Stimulated activated CD8-positive, alpha-beta memory T cell treated with anti-CD3 and anti-CD28 coated beads, Interleukin-15, amount 100 ng/mL, for 4 hours (primary cell): ENCODE measurements around the gene ALKBH6.

ENCODE experiments used
- DNase-seq, 2 donors: peaks; one replicate each; pipeline ENCODE4 v3.0.0-alpha.2; 2020; ENCODE audit warnings: low read depth in 2 of 2

ALKBH6 gene

DNA sequence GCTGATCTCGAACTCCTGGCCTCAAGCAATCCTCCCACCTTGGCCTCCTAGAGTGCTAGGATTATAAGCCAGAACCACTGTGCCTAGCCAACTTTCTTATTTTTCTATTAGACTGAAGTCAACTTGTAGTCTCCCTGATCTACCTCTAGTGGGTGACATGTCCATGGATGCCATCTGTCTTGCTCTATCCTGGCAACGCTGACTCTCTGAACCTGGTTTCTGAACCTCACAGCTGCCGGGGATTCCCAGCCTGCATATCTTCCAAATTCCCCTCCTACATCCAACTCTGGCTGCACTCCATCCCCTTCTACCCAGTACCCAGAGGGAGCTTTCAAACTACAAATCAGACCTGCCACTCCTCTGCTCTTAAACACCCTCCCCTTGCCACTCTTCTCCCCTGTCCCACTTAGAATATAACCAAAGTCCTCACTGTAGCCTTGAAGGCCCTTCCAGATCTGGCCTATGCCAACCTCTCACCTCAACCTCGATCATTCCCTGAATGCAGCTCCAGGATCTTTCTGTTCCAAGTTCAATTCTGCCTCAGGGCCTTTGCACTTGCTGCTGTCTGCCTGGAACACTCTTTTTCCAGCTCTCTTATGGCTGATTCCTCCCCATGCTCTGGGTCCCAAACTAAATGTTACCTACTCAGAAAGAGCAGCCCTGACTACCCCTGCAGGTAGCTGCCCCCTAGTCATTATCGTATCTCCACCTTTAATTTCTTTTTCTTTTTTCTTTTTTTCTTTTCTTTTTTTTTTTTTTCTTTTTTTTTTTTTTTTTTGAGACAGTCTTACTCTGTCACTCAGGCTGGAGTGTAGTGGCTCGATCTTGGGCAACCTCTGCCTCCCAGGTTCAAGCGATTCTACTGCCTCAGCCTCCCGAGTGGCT lies 16.5 kb upstream of the ALKBH6 start:
- DNase-seq = no peak

DNA sequence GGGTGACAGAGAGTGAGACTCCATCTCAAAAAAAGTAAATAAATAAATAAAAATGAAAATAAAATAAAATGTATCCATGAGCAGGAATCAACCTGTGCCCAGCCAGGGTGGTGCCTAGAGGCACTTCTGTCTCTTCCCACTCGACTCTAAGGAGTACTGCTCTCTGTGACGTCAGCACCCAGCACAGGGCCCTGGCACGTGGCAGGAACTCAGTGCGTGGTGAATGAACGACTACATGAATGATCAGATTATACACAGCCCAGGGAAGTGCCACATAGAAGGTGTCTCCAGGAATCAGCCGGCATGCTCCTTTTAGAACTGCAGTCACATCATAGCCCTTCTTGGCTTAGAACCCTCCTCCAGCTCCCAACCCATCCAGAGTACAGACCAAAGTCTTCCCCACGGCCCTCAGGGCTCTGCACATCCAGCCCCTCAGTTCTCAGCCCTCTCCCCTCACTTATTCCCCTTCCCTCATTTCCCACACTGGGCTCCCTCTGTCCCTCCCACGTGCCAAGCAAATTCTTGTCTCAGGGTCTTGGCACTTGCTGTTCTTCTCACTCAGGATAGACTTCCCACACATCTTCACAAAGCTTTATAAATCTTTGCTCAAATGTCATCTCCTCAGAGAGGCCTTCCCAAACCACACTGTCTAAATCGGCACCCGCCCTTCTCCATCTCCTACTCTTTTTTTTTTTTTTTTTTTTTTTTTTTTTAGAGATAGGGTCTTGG lies 14.5 kb upstream of the ALKBH6 start:
- DNase-seq = no peak

DNA sequence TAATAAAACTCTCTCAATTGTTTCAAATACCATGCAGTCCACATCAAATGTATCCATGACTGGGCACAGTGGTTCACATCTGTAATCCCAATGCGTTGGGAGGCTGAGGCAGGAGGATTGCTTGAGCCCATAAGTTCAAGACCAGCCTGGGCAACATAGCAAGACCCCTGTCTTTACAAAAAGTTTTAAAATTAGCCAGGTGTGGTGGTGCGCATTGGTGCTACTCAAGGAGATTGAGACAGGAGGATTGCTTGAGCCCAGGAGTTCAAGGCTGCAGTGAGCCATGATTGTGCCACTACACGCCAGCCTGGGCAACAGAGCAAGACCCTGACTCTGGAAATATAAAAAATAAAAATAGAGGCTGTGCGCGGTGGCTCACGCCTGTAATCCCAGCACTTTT lies 13.7 kb upstream of the ALKBH6 start:
- no peak for DNase-seq

DNA sequence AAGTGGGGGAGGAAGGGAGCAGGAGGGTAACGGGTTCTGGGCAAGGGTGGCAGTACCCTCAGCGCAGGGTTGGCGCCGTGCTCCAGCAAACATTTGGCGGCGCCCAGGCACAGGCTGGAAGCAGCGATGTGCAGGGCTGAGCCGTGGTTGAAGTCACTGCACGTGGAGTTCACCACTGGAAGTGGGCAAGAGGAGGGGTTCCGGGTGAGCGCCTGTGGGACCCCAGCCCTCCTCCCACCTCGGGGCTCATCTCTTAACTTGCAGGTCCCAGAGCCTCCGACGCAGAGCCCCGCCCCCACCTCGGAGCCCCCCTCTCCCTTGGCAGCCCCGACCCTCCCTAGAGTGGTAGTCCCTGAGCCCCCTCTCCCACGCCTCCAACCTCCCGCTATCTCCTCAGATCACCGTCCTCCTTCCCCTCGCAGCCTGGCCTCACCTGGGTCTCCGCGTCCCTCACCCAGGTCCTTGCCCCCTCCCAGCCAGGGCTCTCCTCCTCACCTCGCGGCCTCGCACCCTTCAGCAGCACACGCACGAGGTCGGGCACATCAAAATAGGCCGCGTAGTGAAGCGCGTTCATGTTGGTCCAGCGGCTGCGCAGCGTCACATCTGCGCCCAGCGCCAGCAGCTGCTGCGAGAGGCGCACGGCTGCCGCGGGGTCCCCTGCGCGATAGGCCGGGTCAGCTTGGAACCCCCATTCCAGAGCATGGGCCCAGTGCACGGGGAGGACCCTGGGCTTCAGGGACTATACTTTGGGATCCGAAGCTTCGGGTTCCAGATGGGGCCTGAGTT lies 12.3 kb upstream of the ALKBH6 start:
- DNase-seq = no peak

DNA sequence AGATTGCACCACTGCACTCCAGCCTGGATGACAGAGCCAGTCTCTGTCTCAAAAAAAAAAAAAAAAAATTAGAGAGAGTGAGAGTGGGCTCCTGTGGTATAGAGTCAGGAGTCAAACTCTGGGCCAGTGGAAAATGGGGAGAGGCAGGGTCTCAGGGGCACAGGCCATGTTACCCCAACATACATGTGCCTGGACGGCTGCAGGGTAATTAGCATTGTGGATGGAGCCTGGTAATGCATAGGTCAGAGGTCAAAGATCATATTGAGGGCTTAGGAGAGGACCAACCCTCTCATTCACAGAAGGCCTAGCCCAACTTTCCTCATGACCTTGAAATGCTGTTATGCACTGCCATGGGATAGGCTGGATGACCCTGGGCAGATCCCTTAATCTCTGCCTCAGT lies 11.5 kb upstream of the ALKBH6 start:
- no peak for DNase-seq

DNA sequence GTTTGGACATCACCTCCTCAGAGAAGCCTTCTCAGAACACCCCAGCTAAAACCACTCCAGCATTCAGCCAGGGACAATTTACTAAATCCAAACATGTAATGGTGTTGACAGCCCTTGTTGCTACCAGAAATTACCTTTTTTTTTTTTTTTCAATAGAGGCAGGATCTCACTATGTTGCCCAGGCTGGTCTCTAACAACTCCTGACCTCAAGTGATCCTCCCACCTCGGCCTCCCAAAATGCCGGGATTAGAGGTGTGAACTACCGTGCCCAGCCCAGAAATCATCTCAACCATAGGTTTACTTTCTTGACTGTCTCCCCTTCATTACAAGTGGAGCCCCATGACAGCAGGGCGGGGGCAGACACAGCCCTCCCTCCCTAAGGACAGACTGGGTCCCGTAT lies 9.4 kb upstream of the ALKBH6 start:
- no peak for DNase-seq

DNA sequence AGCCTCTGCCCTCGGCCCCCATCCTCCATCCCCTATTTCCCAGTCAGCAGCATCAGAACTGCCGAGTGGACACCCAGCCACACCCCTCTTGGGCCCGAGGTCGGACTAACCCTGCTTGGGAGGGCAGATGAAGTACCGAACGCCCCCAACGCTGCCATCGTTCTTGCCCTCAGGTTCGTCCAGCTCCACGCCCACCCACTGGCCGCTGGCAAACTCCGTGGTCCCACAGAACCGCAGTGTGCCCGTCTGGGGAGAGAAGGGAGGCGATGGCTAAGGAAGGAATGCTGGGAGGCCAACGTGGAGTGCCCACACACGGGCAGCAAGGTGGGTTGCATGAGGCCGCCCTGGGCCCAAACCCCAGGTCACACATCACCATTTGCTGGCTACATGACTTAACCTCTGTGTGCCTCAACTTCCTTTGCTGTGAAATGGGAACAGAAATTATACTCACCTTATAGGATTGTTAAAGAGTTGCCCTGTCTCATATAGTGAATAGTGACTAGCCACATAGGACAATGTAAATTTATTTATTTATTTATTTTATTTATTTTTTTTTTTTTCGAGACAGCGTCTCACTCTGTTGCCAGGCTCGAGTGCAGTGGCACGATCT lies 5.2 kb upstream of the ALKBH6 start:
- no peak for DNase-seq

DNA sequence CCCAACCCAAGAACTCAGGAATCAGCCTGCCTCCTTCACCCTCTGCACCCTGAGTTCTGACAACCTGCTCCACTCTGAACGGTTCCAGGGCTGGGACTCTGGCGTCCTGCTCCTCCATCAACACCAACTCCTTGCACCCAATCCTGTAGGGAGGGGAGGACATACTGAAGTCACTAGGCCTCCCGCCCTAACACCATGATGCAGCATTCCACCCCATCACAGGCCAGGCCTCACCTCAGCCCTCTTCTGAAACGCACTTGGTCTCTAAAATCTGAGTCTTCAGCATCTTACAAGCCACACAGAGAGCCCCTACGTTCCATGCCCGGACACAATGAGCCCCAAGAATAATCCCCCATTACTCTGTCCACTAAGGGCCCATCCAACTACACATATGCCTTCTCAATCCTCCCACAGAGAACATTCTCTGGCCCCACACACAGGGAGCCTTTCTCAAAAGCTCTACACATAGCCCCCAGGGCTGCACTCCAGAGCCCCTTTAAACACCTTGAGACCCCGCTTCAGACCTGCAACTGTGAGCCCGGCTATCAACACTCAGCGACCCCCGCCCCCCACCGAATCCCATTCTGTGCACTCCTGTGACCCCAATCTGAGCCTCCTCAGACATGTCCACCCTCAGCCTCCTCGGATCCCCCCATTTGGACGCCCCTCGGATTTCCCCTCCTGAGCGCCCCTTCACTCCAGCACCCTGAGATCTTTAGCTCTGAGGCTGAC lies 567 bp downstream of the ALKBH6 start:
- no peak for DNase-seq

DNA sequence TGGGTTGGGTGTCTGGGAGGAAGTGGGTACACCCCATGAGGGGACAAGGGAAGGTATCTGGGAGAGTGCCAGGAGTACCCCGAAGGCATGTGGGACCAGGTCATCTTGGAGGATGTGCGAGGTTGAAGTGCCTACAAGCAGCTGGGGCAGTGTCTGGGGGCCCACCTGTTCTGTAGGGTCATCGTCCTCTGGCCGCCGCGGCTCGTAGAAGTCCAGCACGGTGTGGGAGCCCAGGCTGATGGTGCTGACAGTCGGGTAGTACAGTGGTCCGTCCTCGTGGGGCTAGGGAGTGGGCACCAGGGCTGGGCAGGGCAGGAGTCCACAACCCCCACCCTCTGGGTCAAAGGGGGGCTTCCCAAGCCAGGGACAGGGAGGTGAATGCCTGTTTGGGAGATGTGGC lies 3.6 kb downstream of the ALKBH6 start:
- DNase-seq = no peak

DNA sequence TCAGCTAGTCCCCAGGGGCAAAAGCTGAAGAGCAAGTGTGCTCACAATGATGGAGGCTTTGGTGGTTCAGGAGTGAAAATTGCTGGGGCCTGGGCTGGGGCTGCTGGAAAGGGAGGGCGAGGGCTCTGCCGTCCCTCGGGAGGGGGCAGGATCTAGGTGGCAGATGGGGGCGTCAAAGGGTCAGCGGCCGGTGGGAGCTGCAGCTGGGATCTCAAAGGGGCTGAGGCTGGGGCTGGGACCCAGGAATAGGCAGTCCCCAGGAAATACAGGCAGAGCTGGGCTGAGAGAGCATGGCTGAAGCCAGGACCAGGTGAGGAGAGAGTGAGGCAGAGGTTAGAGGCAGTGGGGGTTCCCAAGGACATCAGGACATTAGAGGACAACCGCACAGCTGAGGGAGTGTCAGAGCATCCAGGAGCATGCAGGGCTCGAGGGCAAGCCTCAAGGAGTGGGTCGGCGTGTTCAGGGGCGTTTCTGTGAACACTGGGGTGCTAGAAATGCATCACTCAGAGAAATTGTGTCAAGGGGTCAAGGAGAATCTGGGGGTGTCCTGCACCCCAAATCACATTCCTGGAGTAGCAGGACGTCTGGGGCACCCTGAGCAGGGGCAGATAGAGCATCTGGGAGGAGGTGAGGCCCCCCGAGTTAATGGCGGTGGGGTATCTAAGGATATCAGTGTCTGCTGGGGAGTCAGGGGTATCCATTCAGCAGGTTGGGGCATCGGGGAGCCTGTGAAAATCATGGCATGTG lies 4.2 kb downstream of the ALKBH6 start:
- DNase-seq = no peak

DNA sequence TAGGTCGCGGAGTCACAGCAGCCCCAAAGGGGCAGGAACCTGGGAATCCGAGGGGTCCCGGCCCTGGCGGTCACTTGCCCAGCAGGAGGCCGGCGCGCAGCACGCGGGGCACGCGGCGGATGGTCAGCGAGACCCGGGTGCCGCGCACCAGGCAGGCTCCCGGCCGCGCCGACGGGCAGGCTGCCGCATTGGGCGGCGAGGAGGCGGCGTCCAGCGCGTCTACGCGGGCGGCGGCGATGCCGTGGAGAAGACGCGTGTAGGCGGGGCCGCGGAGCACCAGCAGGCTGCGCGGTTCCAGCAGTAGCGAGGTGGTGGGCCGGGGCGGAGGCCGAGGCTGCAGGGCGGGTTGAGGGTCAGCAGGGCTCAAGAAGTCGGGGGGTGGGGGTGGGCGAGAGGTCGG lies 4.8 kb downstream of the ALKBH6 start:
- DNase-seq = no peak

DNA sequence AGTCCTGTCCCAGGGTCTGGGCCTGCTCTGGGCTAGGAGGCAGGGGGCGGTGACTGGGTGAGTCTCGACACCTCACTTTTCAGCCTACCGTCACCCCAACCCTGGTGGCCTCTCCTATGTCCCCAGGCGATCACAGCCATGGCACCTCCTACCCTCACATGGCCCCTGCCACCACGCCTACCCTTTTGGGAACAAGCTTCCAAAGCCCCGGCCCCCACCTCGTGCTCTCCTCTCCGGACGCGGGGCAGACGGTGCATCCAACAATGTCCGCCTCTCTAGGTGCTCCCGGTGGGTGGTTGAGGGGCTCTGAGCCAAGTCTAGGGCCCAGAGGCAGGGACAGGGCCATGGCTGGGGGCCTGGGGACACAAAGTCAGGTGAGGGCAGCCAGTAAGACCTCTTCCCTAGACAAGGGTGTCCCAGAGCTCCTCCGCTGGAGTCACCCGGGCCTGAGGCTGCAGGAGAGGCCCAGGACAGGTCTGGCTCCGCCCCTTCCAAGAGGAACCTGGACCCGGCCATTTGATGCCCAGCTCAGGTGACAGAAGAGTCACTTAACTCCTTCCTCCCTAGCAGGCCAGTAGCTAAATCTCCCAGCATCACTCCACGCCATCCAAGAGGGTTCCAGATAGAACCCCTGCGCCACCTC lies 5.6 kb downstream of the ALKBH6 start, which contains the start of gene SYNE4:
SYNE4 (minus strand) TSS at position 478 of the 643 bp plus-strand sequence; CDS start at position 346, 132 bp downstream.
- no peak for DNase-seq

DNA sequence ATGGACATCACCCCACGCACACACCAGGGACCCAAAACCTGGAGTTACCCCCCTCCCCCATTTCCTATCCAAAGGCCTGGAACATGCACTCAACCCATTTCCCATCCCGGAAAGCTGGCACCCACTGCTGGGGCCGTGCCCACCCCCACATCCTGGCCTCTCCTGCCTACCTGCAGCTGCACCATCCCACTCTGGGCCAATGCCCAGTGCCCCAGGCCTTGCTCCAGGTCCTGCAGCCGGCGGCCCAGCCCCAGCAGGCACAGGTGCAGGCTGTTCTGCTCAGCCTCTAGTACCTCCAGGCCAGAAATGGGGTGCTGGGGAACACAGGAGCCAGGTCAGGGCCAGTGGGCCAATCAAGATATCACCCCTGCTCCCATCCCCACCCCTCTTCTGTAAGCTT lies 7.1 kb downstream of the ALKBH6 start:
- DNase-seq = no peak

DNA sequence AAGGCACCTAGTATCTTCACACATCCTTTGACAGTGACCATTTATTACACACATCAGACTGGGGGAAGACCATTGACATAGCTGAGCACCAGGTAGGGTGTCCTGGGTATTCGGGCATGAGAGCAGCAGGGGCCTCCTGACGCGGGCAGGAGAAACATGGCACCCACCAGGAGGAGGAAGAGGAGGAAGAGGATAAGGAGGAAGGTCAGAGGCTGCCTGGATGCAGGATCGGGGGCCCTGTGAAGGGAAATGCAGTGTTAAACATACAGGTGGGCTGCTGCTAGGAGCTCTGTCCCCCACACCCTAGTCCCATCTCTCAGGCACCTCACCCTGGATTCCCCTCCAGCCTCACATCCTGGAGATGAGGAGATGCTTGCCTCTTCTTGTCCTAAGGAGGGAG lies 10.7 kb downstream of the ALKBH6 start:
- no peak for DNase-seq

DNA sequence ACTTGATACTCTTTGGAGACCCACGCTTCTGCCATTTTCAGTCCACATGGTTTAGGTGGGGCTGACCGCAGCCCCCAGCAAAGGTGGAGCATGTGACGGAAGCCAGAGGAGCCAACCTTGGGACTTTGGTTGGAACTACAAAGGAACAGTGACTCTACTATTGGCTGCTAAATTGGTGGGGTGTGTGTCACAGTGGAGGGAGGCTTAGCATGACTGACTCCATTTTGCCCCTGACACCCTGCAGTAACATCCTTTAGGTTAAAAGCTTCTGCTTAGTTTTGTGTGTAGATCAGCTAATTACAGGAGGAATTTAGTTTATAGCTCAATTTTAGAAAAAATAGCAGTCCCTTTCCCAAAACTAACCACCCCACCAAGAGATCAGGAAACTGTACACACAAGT lies 12.4 kb downstream of the ALKBH6 start:
- no peak for DNase-seq

DNA sequence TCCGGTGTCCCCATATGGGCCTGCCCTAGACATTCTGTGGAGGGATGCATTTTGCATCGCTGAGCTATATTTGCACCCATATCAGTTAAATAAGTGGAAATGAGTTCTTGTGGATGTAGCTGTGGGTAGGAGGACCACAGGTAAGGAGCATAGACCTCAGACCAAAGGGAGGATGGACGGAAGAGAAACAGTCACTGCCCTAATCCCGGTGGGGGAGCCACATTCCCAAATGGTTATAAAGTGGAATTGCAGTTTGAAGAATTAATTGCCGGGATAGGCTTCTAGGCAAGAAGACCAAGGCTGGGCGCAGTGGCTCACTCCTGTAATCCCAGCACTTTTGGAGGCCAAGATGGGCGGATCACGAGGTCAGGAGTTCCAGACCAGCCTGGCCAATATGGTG lies 17.2 kb downstream of the ALKBH6 start:
- DNase-seq = no peak

DNA sequence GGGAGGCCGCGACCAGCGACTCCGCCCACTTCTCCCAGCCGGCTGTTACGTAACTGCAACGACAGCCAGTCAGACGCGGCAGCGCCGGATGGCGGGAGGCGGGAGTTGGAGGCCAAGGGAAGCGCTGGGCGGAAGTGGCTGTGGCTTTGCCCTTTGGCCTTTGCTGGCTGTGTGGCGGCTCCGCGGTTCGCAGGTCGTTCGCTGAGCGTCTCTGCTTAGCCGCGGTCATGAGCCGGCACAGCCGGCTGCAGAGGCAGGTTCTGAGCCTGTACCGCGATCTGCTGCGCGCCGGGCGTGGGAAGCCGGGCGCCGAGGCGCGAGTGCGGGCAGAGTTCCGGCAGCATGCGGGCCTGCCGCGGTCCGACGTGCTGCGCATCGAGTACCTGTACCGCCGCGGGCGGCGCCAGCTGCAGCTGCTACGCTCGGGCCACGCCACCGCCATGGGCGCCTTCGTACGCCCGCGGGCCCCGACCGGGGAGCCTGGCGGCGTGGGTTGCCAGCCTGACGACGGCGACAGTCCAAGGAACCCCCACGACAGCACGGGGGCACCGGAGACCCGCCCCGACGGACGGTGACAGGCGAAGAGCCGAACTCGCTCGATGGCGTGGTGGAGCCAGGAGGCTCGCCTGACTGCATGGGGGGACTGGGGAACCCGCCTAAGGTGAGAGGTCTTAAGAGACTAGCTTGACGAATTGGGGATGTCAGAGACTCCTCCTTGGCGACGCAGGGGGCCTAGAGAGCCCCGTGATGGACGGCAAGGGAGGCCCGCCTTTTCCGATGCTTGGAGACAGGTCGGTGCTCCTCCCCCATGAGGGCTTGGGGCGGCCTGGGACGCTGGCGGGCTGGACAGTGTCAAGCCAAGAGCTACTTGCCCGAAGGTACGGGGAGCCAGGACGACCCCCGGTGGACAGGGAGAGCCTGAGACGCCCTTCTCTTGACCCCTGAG lies 18.7 kb downstream of the ALKBH6 start, which contains the start of gene SDHAF1:
SDHAF1 (plus strand) TSS at position 141 of the 946 bp plus-strand sequence; CDS start at position 228, 87 bp downstream.
- DNase-seq = peak; percentile 88 to 91

DNA sequence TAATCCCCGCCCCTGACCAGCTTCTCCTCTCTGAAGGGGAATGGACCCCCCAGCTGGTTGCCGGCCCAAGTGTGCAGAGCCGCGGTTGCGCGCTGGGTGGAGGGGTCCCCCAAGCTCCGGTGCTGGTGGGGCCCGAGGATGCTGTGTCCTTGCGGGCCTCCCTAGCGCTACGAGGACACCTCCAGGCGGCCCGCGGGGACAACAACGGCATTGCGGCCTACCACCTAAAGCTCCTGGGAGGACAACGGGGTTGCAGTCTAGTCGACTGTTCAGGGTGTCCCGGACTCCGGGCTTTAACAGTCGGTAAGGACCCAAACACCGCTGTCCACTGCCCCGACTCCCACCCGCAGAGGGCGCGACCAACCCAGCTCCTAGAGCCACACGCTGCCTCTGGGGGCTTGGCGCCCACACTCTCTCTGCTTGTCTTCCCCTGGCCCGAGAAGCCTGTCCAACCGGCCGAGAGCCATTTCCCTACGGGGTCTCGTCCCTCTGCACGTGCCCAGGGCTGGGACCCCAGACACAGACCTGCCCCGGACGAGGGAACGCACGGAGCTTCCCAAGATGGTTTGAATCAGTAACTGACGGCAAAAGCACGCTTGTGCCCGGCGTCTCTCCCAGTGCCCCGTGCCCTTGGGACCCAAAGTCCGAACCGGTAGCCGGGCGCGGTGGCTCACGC lies 20.0 kb downstream of the ALKBH6 start:
- no peak for DNase-seq
